Left lung (tissue), 10 donors: ENCODE data around the gene STAT5A. TPM values are rescaled to one million over a fixed set of nuclear protein-coding genes. Genes with fewer than 3 reads are reported as not detected.

Source experiments
- ATAC-seq: fragments of 200-7000 bp; cut with Tn5 transposase; one replicate; pipeline ENCODE4 v1.9.1; 2020; ENCODE audit warnings: moderate library complexity
- DNase-seq, 4 donors: peaks; one replicate each; pipeline ENCODE4 v3.0.0-alpha.2; 2013 to 2020
- H3K27ac ChIP-seq, 2 donors: fragments of 200-600 bp; sonication (generic) in 1 of 2; one replicate each; pipeline versions ENCODE4 v1.5.0 to v1.8.0; 2020 to 2021
- H3K27me3 ChIP-seq, 2 donors: fragments of 200-600 bp; sonication (generic) in 1 of 2; one replicate each; pipeline versions ENCODE4 v1.5.0 to v1.8.0; 2020 to 2021
- H3K36me3 ChIP-seq, 2 donors: fragments of 200-600 bp; sonication (generic) in 1 of 2; one replicate each; pipeline versions ENCODE4 v1.5.0 to v1.8.0; 2020 to 2021
- H3K4me1 ChIP-seq, 2 donors: fragments of 200-600 bp; one replicate each; pipeline ENCODE4 v1.8.0; 2021
- H3K4me3 ChIP-seq, 2 donors: fragments of 200-600 bp; sonication (generic) in 1 of 2; one replicate each; pipeline versions ENCODE4 v1.5.0 to v1.8.0; 2020 to 2021; ENCODE audit warnings: mild to moderate bottlenecking in 1 of 2
- H3K9me3 ChIP-seq, 2 donors: fragments of 200-600 bp; sonication (generic) in 1 of 2; one replicate each; pipeline versions ENCODE4 v1.5.0 to v1.8.0; 2020 to 2021
- intact Hi-C, 2 donors: fragments of 100-400 bp; cut with DNase I; formaldehyde crosslinking; loops; one replicate each; pipeline versions ENCODE4 v1.11.2 to v1.14.2; 2022
- polyA plus RNA-seq, 6 donors: library from polyadenylated mRNA; unstranded; fragments of 120-200 nt; gene quantifications; one replicate each; pipeline ENCODE4 v1.2.1, GENCODE V29; 2013; ENCODE audit not compliant: insufficient read length in 6 of 6
- total RNA-seq, 2 donors: library from RNA; stranded (reverse); fragmentation: NEBNext Ultra II Directional; extraction: Animal tissue kit (Norgen Biotek cat#: 25700); gene quantifications; one replicate each; pipeline ENCODE4 v1.2.1, GENCODE V29; 2021
- TF ChIP-seq, protein P1 (sequence below), 2 donors: fragments of 200-600 bp; sonication (generic) in 1 of 2; IDR thresholded peaks; one replicate each; pipeline versions ENCODE4 v1.5.0 to v1.8.0; 2021; ENCODE audit warnings: antibody characterized with exemption in 2 of 2
- donor health status: DM: no; HTN: yes; CAD: no.
- donor health status: DM: no; HTN: no; CAD: no.

The STAT5A gene
- total and polyA plus RNA-seq, 8 donors: 10.3 to 47.4 (median 12.3) TPM

DNA sequence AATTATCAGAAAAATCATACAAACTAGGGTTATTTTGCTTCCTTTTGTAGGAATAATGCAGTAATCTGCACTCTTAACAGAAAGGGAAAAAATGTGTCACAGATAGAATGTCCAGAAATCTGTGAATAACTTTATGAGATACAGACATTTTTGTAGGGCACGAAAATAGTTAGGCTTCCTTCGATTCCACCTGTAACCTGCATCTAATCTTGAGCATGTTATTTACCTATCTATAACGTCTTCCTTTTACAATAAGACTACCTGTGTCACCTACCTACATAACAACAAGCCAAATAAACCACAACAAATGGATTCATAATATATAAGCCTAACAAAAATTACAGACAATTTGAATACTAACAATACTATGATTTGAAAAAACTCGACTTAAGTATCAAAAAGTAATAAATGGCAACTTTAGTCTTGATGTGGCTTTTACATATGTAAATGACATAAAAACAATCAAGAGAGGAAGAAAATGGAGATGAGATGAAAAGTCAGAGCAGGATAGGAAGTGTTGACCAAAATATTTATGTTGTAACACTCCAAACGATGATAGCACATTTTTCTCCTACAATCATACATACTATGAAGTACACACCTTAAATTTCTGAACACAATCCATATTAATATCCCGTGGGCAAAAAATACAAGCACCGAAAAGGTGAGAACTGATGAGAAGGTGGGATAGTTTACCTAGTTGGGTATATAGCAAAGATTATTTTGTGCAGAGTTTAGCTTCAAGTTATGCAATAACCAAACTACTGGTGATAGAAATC lies 14.6 kb upstream of the STAT5A start:
- no peaks in the 10 kb centered on the region for H3K27me3 ChIP-seq
- peak overlapping the region in 1 of 2 donors; percentile 93 for H3K27ac ChIP-seq
- DNase-seq (no peak), ATAC-seq (no peak)
- intact Hi-C loops: no loop called here
- H3K9me3 ChIP-seq: no peaks in the 10 kb centered on the region
- no peaks in the 10 kb centered on the region for H3K36me3 ChIP-seq
- no peak overlapping the region for H3K4me3 ChIP-seq
- H3K4me1 ChIP-seq: peaks cover 3 to 66% of the 10 kb centered on the region in 2 donors
- TF ChIP-seq, protein P1, sequence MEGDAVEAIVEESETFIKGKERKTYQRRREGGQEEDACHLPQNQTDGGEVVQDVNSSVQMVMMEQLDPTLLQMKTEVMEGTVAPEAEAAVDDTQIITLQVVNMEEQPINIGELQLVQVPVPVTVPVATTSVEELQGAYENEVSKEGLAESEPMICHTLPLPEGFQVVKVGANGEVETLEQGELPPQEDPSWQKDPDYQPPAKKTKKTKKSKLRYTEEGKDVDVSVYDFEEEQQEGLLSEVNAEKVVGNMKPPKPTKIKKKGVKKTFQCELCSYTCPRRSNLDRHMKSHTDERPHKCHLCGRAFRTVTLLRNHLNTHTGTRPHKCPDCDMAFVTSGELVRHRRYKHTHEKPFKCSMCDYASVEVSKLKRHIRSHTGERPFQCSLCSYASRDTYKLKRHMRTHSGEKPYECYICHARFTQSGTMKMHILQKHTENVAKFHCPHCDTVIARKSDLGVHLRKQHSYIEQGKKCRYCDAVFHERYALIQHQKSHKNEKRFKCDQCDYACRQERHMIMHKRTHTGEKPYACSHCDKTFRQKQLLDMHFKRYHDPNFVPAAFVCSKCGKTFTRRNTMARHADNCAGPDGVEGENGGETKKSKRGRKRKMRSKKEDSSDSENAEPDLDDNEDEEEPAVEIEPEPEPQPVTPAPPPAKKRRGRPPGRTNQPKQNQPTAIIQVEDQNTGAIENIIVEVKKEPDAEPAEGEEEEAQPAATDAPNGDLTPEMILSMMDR (IDR thresholded peaks at IDR 0.05): no peak

DNA sequence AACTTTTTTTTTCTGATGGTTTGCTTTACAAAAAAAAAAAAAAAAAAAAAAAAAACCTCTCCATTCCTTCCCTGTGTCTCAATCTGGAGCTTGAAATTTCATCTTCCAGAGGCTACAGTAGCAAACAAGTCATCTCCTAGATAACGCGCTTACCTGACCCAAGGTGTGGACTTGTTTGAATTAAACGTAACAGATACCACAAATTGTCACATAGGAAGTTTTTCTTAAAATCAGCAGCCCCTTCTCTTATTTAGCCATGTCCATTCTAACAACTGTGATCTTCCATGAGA lies 14.1 kb upstream of the STAT5A start:
- Histone ChIP-seq H3K27ac (peak overlapping the region in 1 of 2 donors; percentile 93), H3K27me3 (no peaks in the 10 kb centered on the region), H3K4me1 (peaks cover 3 to 66% of the 10 kb centered on the region in 2 donors), H3K9me3 (no peaks in the 10 kb centered on the region), H3K4me3 (peak overlapping the region in 1 of 2 donors; percentile 84), H3K36me3 (no peaks in the 10 kb centered on the region)
- TF ChIP-seq, protein P1 (IDR thresholded peaks at IDR 0.05): no peak
- DNase-seq (no peak), ATAC-seq (no peak)
- intact Hi-C loops: no loop called here

DNA sequence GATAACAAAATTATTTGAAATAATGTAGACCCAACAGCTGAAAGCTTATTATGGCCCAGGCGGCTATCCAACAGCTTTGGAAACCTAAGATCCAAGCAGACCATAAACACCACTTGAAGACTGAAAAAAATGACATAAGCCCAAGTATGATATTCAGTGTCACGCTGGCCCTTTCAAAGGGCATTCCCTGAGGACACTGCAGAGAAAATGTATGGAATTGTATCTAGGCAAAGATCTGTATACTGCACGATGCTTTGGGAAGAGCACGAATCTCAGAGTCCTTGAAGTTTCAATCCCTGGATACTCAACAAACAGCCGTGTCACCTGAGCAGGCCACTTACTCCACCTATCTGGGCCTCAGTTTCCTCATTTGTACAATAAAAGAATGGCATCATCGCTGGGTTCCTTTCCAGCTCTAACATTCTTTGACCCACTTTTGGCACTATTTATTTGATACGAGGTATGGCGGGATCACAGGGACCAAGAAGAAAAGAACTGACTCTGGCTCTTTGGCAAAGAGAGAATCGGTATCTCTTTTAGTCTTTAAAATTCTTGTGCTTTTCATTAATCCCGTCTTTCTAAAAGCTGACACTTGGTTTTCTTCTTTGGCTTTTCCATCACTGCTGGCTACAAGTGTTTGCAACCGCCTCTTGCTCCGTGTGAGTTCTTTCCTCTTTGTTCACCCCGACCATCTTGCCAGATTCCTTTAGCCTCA lies 13.3 kb upstream of the STAT5A start:
- peak; percentile 6 for ATAC-seq
- DNase-seq: no peak

DNA sequence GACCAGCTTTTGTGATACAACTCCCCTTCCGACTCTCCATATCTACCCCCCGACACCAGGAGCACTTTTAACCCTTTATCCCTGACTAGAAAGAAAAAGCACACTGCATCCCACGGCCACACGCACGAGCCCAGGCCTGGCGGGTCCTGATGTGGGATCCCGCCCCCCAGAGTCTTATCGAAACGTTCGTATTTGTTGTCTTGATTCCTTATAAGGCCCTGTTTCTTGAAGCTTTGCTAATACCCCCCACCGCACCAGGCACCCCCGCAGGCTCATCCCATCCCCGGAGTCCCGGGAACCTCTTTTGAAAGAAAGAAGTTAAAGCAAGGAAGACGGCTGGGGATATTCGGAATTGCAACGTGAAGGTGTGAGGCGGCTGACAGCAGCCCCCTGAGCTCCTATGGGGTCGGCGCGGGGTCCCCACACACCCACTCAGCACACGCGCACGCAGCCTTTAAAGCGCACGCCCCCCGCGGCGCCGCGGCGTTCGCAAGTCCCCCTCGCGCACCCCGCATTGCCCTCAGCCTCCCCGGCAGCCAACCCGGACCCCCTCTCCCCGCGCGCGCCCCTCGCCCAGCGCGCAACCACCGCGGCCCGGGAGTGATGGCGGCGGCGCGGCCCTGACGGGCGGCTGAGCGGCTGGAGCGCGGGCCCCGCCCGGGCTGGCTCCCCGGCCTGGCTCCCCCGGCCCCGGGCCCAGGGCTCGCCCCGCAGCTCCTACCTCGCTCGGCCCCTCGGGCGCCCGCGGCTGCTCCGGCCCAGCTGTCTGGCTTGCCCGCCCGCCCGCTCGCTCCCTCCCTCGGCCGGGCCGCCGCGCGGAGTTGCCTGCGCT lies 12.6 kb upstream of the STAT5A start:
- H3K27ac ChIP-seq: peak overlapping the region; percentile 46 to 93
- TF ChIP-seq, protein P1 (IDR thresholded peaks at IDR 0.05): no peak
- no peaks in the 10 kb centered on the region for H3K36me3 ChIP-seq
- H3K9me3 ChIP-seq: no peaks in the 10 kb centered on the region
- DNase-seq (peak in 3 of 4 donors; percentile 46 to 47 (median 47)), ATAC-seq (peak; percentile 44)
- peaks cover 3 to 57% of the 10 kb centered on the region in 2 donors for H3K4me1 ChIP-seq
- peak overlapping the region; percentile 80 to 84 for H3K4me3 ChIP-seq
- intact Hi-C loops: no loop called here
- no peaks in the 10 kb centered on the region for H3K27me3 ChIP-seq

More for the DNA sequence above, 13.3 kb upstream of the STAT5A start:
- peak overlapping the region; percentile 46 to 93 for H3K27ac ChIP-seq
- TF ChIP-seq, protein P1 (IDR thresholded peaks at IDR 0.05): no peak
- H3K4me1 ChIP-seq: peaks cover 3 to 64% of the 10 kb centered on the region in 2 donors
- no peaks in the 10 kb centered on the region for H3K9me3 ChIP-seq
- H3K4me3 ChIP-seq: peak overlapping the region; percentile 80 to 84
- no peaks in the 10 kb centered on the region for H3K36me3 ChIP-seq
- H3K27me3 ChIP-seq: no peaks in the 10 kb centered on the region
- intact Hi-C loops: no loop called here

DNA sequence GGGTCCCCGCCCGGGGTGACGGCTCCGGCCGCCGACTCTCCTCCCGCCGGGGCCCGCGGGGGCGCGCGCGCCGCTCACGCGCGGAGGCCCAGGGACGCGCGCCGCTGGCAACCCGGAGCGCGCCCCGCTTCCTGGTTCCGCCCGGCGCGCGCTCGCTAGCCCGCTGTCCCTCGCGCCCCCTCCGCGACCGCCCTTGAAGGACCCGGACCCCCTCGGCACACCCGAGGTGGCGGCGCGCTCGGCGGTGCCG lies 12.0 kb upstream of the STAT5A start, which contains the start of gene STAT5B:
Gene STAT5B, minus strand, starts transcription at position 33 of the 250 bp plus-strand sequence. CDS start 44,264 bp downstream, outside the sequence.
- H3K27me3 ChIP-seq: no peaks in the 10 kb centered on the region
- ATAC-seq: peak; percentile 90
- peak; percentile 67 to 95 (median 74) for DNase-seq
- no peaks in the 10 kb centered on the region for H3K36me3 ChIP-seq
- no peaks in the 10 kb centered on the region for H3K9me3 ChIP-seq
- TF ChIP-seq, protein P1 (IDR thresholded peaks at IDR 0.05): no peak
- H3K27ac ChIP-seq: peak within 1 kb of the TSS; percentile 85 to 93
- H3K4me3 ChIP-seq: peak within 1 kb of the TSS; percentile 82 to 84
- intact Hi-C loops: no loop called here
- peaks cover 3 to 52% of the 10 kb centered on the region in 2 donors for H3K4me1 ChIP-seq
